Measurements from ENCODE around the gene LDLRAD4. TPM values are rescaled to one million over a fixed set of nuclear protein-coding genes. Genes with fewer than 3 reads are reported as not detected.

Gene LDLRAD4
- total and polyA plus RNA-seq, 9 of the 15 experiments (the other 6 are each of a cell fraction or from before 2014, with no cell fraction given), result 0.01 TPM; not detected in 8

DNA sequence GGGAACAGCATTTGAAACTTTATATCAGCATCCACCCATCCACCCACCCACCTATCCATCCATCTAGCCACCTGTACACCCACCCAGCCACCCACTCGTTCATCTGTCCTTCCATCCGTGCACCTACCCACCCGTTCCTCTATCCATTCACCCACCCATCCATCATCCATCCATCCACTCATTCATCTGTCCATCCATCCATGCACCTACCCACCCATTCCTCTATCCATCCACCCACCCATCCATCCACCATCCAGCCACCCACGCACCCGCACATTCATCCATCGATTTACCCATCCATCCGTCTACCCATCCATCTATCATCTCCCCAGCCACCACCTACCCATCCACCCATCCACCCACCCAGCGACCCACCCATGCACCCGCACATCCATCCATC is 24.8 kb downstream of the LDLRAD4 start:
- no peak for FAIRE-seq
- WGBS (ENCODE audit: insufficient coverage, low coverage, missing lambda C conversion rate), result 0% methylated on average over 6 of the region's 9 CpGs
- in situ Hi-C loops (cut with MboI), result no loop called here

More for the DNA sequence above, 24.8 kb downstream of the LDLRAD4 start:
- no peak for DNase-seq (ENCODE audit: extremely low read depth in 1 of 4, low spot score in 3 of 4)
- Histone ChIP-seq H4K20me1 (replicated peaks; ENCODE audit: control insufficient read depth, insufficient read depth, low read length) (no peaks in the 10 kb centered on the region), H3K36me3 (ENCODE audit: control insufficient read depth, insufficient read depth, low read length) (no peaks in the 10 kb centered on the region), H3K9me3 (replicated peaks; ENCODE audit: control insufficient read depth, insufficient read depth, low read depth, low read length) (no peaks in the 10 kb centered on the region), H3K9ac (ENCODE audit: insufficient read depth in 1 of 2, low read depth in 2 of 2, low read length in 2 of 2) (no peak overlapping the region), H3K4me1 (replicated peaks in 1 of 2; ENCODE audit: control insufficient read depth in 2 of 2, insufficient read depth in 2 of 2, low read length in 2 of 2) (no peaks in the 10 kb centered on the region), H3K27me3 (ENCODE audit: control insufficient read depth in 2 of 2, insufficient read depth in 2 of 2, low read length in 2 of 2) (peaks cover 10 to 34% of the 10 kb centered on the region in 2 experiments; a peak in 3 of 5 replicates), H3K79me2 (ENCODE audit: control insufficient read depth, insufficient read depth, low read length) (no peaks in the 10 kb centered on the region), H3K4me3 (no peak overlapping the region), H3K4me2 (ENCODE audit: insufficient read depth, low read length) (no peak overlapping the region), H2AFZ (ENCODE audit: low read depth, low read length) (no peak overlapping the region), H3K27ac (ENCODE audit: extremely low read depth, low read depth, low read length) (no peak overlapping the region), H3K9me1 (ENCODE audit: control insufficient read depth, insufficient read depth, low read length) (no peaks in the 10 kb centered on the region)
- ChIA-PET POLR2A (no interaction called here), CTCF (ENCODE audit: low intra/inter-chr PET ratio) (no interaction called here)
- intact Hi-C loops (cut with micrococcal nuclease), result no loop called here
- ATAC-seq, result no peak
- no TSS peak for BruUV-seq (replicated peaks)
- TF ChIP-seq, protein P1, sequence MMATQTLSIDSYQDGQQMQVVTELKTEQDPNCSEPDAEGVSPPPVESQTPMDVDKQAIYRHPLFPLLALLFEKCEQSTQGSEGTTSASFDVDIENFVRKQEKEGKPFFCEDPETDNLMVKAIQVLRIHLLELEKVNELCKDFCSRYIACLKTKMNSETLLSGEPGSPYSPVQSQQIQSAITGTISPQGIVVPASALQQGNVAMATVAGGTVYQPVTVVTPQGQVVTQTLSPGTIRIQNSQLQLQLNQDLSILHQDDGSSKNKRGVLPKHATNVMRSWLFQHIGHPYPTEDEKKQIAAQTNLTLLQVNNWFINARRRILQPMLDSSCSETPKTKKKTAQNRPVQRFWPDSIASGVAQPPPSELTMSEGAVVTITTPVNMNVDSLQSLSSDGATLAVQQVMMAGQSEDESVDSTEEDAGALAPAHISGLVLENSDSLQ (IDR thresholded peaks at IDR 0.05), result no peak
- TF ChIP-seq, protein P2, sequence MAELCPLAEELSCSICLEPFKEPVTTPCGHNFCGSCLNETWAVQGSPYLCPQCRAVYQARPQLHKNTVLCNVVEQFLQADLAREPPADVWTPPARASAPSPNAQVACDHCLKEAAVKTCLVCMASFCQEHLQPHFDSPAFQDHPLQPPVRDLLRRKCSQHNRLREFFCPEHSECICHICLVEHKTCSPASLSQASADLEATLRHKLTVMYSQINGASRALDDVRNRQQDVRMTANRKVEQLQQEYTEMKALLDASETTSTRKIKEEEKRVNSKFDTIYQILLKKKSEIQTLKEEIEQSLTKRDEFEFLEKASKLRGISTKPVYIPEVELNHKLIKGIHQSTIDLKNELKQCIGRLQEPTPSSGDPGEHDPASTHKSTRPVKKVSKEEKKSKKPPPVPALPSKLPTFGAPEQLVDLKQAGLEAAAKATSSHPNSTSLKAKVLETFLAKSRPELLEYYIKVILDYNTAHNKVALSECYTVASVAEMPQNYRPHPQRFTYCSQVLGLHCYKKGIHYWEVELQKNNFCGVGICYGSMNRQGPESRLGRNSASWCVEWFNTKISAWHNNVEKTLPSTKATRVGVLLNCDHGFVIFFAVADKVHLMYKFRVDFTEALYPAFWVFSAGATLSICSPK (IDR thresholded peaks at IDR 0.05; ENCODE audit: borderline replicate concordance), result no peak
- TF ChIP-seq NFYB (IDR thresholded peaks at IDR 0.05; ENCODE audit: extremely low read depth, insufficient read length), result no peak
- TF ChIP-seq ZNF695 (CRISPR knock-in tag; IDR thresholded peaks at IDR 0.05), result no peak
- TF ChIP-seq, protein P3, sequence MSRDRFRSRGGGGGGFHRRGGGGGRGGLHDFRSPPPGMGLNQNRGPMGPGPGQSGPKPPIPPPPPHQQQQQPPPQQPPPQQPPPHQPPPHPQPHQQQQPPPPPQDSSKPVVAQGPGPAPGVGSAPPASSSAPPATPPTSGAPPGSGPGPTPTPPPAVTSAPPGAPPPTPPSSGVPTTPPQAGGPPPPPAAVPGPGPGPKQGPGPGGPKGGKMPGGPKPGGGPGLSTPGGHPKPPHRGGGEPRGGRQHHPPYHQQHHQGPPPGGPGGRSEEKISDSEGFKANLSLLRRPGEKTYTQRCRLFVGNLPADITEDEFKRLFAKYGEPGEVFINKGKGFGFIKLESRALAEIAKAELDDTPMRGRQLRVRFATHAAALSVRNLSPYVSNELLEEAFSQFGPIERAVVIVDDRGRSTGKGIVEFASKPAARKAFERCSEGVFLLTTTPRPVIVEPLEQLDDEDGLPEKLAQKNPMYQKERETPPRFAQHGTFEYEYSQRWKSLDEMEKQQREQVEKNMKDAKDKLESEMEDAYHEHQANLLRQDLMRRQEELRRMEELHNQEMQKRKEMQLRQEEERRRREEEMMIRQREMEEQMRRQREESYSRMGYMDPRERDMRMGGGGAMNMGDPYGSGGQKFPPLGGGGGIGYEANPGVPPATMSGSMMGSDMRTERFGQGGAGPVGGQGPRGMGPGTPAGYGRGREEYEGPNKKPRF (IDR thresholded peaks at IDR 0.05; ENCODE audit: low read depth, low read length), result no peak
- TF ChIP-seq, protein P4, sequence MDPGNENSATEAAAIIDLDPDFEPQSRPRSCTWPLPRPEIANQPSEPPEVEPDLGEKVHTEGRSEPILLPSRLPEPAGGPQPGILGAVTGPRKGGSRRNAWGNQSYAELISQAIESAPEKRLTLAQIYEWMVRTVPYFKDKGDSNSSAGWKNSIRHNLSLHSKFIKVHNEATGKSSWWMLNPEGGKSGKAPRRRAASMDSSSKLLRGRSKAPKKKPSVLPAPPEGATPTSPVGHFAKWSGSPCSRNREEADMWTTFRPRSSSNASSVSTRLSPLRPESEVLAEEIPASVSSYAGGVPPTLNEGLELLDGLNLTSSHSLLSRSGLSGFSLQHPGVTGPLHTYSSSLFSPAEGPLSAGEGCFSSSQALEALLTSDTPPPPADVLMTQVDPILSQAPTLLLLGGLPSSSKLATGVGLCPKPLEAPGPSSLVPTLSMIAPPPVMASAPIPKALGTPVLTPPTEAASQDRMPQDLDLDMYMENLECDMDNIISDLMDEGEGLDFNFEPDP (CRISPR knock-in tag; IDR thresholded peaks at IDR 0.05), result no peak
- no peak for TF ChIP-seq SETDB1 (IDR thresholded peaks at IDR 0.05; ENCODE audit: low read length)
- no peak for TF ChIP-seq MECOM (CRISPR knock-in tag; IDR thresholded peaks at IDR 0.05)
- no peak for TF ChIP-seq PHB (CRISPR knock-in tag; IDR thresholded peaks at IDR 0.05)
- TF ChIP-seq FOXK1 (CRISPR knock-in tag; IDR thresholded peaks at IDR 0.05; ENCODE audit: borderline replicate concordance), result no peak
- TF ChIP-seq ZNF408 (CRISPR knock-in tag; IDR thresholded peaks at IDR 0.05; ENCODE audit: low read depth), result no peak
- TF ChIP-seq NCOA6 (IDR thresholded peaks at IDR 0.05), result no peak
- no peak for TF ChIP-seq RNF2 (IDR thresholded peaks at IDR 0.05)
- TF ChIP-seq CEBPG (CRISPR knock-in tag; IDR thresholded peaks at IDR 0.05), result no peak
- TF ChIP-seq CEBPG (tag; conservative IDR thresholded peaks at IDR 0.05 in 1 of 2, IDR thresholded peaks at IDR 0.05 in 1 of 2), result no peak
- TF ChIP-seq ZZZ3 (IDR thresholded peaks at IDR 0.05), result no peak

Data from K562 (cell line).